Fibroblast of lung (primary cell): ENCODE results near the gene CCNY.

Experiments
- CTCF ChIP-seq, 2 donors: IDR thresholded peaks in 1 of 2; conservative IDR thresholded peaks in 1 of 2; 1 replicate in 1 of 2; 2 replicates in 1 of 2; pipeline ENCODE4 v1.5.1; 2011 to 2012; ENCODE audit warnings: low read length in 2 of 2, control low read depth in 1 of 2, inconsistent platforms in 1 of 2, low read depth in 1 of 2, mild to moderate bottlenecking in 1 of 2
- EZH2 ChIP-seq: IDR thresholded peaks from 2 replicates; pipeline ENCODE4 v1.5.1; 2012; ENCODE audit warnings: low read length, control low read depth, mild to moderate bottlenecking; ENCODE audit errors: missing control alignments

GRCh38 chr10:35363587-35363986 is 27.3 kb downstream of the CCNY start:
- TF ChIP-seq CTCF (conservative IDR thresholded peaks at IDR 0.05 in 1 of 2, IDR thresholded peaks at IDR 0.05 in 1 of 2; ENCODE audit: low read depth in 1 of 2, low read length in 2 of 2) (no peak), EZH2 (no peak)
